Hematopoietic multipotent progenitor cell treated with erythropoietin and hydrocortisone succinate and interleukin-3 and kit ligand, for 8 days (in vitro differentiated cells): ENCODE measurements around the gene GALNT16.
"Not testable (repeated sequence)": the region's sequence is repeated elsewhere in the genome, so short reads cannot be mapped to it uniquely, and the experiment has no call there.

Experiments
- DNase-seq: peaks from one replicate; pipeline ENCODE4 v3.0.0-alpha.2; 2015

Gene GALNT16

GRCh38 chr14:69287098-69288010 is 27.4 kb downstream of the GALNT16 start:
- DNase-seq, result no peak

- DNase-seq, result no peak
Observed at GRCh38 chr14:69288011-69288771, 28.2 kb downstream of the GALNT16 start.

- no peak for DNase-seq
Observed at GRCh38 chr14:69288956-69289705, 29.2 kb downstream of the GALNT16 start.

GRCh38 chr14:69289811-69290520 is 30.0 kb downstream of the GALNT16 start:
- DNase-seq, result no peak

- not testable (repeated sequence) for DNase-seq
Observed at GRCh38 chr14:69290881-69291280, 30.9 kb downstream of the GALNT16 start.

GRCh38 chr14:69291396-69291795 is 31.4 kb downstream of the GALNT16 start:
- no peak for DNase-seq

GRCh38 chr14:69291891-69292561 is 32.1 kb downstream of the GALNT16 start:
- DNase-seq, result no peak

- no peak for DNase-seq
Observed at GRCh38 chr14:69298131-69299071, 38.4 kb downstream of the GALNT16 start.

- DNase-seq, result no peak
Observed at GRCh38 chr14:69299286-69300035, 39.5 kb downstream of the GALNT16 start.

GRCh38 chr14:69300601-69301221 is 40.8 kb downstream of the GALNT16 start:
- no peak for DNase-seq

GRCh38 chr14:69303086-69303485 is 43.1 kb downstream of the GALNT16 start:
- DNase-seq, result no peak

- no peak for DNase-seq
Observed at GRCh38 chr14:69312608-69313007, 52.6 kb downstream of the GALNT16 start.

GRCh38 chr14:69313176-69313575 is 53.2 kb downstream of the GALNT16 start:
- no peak for DNase-seq

GRCh38 chr14:69314327-69314726 is 54.4 kb downstream of the GALNT16 start:
- DNase-seq, result no peak

- DNase-seq, result peak; percentile 11
Observed at GRCh38 chr14:69315301-69315700, 55.3 kb downstream of the GALNT16 start.

- no peak for DNase-seq
Observed at GRCh38 chr14:69316449-69317101, 56.6 kb downstream of the GALNT16 start.

- DNase-seq, result no peak
Observed at GRCh38 chr14:69317102-69317755, 57.3 kb downstream of the GALNT16 start.

- DNase-seq, result no peak
Observed at GRCh38 chr14:69317780-69318179, 57.8 kb downstream of the GALNT16 start.
